HG03457 (cell line): Measurements from ENCODE around the gene STK36.

ENCODE experiments used
- ATAC-seq: cut with Tn5 transposase; IDR thresholded peaks from one replicate; pipeline ENCODE4 v1.9.1; 2021; ENCODE audit warnings: moderate number of reproducible peaks; ENCODE audit not compliant: unreplicated experiment

The STK36 gene

DNA sequence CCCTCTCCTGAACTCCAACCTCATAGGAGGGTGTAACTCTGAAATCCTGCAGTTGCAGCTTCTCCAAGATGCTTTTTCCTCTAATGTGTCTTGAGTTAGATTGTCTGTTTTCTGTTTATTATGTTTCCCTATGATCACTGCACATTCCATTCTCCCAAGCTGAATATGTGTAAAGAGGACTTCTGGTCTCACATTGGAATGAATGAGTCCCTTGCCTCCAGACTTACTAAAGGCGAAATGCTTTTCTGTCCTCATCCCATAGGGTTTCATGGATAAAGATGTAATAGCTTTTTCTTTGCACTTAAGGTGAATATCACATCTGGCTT is 74.5 kb downstream of the STK36 start:
- no peak for ATAC-seq

DNA sequence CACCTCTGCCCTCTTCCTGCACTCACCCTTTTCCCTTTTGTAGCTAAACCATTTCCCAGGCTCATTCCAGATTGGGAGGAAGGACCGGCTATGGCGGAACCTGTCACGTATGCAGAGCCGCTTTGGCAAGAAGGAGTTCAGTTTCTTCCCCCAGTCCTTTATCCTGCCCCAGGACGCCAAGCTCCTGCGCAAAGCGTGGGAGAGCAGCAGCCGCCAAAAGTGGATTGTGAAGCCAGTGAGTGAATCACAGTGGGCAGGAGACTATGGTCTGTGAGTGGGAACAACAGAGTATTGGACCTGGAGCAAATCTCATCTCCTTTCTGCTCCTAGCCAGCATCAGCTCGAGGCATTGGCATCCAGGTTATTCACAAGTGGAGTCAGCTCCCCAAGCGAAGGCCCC is 75.1 kb downstream of the STK36 start:
- no peak for ATAC-seq

GRCh38 chr2:218748741-218749441 is 77.0 kb downstream of the STK36 start:
- no peak for ATAC-seq
